GM19351 (cell line): Measurements from ENCODE around the gene POFUT2.

Experiments used
- ATAC-seq: cut with Tn5 transposase; IDR thresholded peaks from one replicate; pipeline ENCODE4 v1.9.1; 2021; ENCODE audit warnings: mild to moderate bottlenecking, moderate library complexity; ENCODE audit not compliant: unreplicated experiment

Gene POFUT2

GRCh38 chr21:45226540-45227326 lies 61.0 kb downstream of the POFUT2 start:
- ATAC-seq: no peak

GRCh38 chr21:45225741-45226327 lies 61.9 kb downstream of the POFUT2 start:
- ATAC-seq: no peak

DNA sequence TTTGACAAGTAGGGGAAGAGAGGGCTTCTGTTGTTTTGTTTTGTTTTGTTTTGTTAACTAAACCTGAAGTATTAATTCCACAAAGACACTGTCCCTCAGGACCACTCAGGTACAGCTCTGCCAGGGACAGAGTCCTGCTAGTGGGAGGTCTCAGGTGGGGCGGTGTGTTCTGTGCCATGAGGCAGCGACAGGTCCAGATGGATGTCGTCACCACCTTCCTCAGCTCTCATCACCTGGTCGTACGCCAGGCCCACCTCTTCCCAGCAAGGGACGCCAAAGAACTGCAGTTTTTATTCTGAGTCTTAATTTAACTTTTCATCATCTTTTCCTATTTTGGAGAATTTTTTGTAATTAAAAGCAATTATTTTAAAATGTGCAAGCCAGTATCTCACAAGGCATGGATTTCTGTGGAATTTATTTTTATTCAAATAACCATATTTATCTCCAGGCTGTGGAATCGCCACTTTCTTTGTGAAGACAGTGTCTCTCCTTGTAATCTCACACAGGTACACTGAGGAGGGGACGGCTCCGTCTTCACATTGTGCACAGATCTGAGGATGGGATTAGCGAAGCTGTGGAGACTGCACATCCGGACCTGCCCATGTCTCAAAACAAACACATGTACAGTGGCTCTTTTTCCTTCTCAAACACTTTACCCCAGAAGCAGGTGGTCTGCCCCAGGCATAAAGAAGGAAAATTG lies 62.5 kb downstream of the POFUT2 start:
- ATAC-seq: no peak

- no peak for ATAC-seq
These were observed 63.3 kb downstream of the POFUT2 start for GRCh38 chr21:45224189-45224938.

DNA sequence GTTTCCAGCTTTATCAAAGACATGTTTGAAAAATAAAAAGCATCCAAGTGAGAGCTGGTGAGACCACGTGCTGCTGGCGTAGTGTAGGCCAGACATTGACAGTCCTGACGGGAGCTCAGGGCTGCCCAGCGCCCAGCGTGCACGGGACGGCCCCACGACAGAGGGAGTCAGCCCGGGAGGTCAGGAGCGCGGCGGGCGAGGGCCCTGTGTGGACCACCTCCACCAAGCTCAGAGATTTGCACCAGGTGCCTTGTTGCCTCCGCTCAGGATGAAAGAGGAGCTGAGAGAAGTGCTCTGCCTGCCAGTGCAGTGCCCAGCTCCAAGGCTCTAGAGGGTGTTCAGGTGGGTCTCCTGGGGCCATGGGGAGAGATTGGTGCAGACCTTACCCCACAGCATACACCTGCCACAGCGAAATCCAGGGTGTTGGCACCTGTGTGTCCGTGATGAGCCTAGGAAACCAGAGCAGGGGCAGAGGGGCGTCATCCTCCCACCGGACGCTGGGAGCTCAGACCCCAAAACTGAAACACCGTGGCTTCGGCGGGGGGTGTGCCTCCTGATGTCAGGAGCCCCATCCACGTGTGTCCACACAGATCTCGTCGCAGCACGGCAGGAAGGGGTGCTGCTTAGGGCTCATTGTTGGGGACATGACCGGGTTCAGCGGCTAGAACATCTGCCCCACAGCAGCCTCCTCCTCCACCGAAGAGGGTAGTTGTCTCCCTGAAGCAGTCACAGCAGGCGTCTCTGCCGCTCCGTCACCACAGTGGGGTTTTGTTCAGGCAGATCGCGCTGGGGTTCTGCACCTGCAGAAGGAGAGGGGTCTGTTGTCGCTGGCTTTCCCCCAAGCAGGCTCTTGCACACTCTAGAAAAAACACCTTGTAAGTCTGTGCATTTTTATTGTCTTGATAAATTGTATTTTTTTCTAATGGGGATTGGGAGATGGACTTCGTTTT lies 64.2 kb downstream of the POFUT2 start:
- no peak for ATAC-seq

GRCh38 chr21:45222001-45222400 lies 65.7 kb downstream of the POFUT2 start:
- no peak for ATAC-seq

GRCh38 chr21:45220714-45221490 lies 66.8 kb downstream of the POFUT2 start:
- ATAC-seq: no peak

- no peak for ATAC-seq
These were observed 67.6 kb downstream of the POFUT2 start for GRCh38 chr21:45220071-45220481.

- no peak for ATAC-seq
These were observed 68.2 kb downstream of the POFUT2 start for GRCh38 chr21:45219517-45219916.

DNA sequence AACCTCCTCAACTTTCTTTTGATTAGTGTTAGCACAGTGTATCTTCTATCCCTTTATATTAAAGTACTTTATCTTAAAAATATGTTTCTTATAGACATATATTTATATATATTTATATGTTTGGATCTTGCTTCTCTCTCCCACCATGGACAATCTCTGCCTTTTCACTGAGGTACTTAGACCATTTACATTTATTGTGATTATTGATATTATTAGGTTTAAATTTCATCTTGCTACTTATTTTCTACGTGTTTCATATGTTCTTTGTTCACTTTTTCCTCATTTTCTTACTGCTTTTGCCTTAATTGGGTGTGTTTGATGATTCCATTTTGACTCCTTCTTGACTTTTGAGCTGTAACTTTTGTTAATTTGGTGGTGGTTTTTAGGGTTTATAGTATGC lies 70.7 kb downstream of the POFUT2 start:
- ATAC-seq: no peak

DNA sequence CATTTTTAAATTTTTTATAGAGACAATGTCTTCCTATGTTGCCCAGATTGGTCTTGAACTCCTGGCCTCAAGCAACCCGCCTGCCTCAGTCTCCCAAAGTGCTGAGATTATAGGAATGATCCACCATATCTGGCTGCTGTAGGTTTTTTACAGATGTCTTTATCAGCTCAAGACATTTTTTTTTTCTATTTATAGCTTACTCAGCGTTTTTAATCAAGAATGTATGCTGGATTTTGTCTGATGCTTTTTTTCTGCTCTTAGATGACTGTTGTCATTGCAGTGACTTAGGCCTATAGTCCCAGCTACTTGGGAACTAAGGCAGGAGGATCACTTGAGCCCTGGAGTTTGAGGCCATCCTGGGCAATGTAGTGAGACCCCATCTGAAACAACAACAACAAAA lies 72.5 kb downstream of the POFUT2 start:
- ATAC-seq: no peak
